Measurements from ENCODE around the gene SENP7.
"Not testable (repeated sequence)": the region's sequence is repeated elsewhere in the genome, so short reads cannot be mapped to it uniquely, and the experiment has no call there.

The SENP7 gene

GRCh38 chr3:101311676-101312075 is 201.3 kb downstream of the SENP7 start:
- H3K27me3 ChIP-seq (ENCODE audit: low read depth, low read length), result no peaks in the 10 kb centered on the region

GRCh38 chr3:101310978-101311375 is 202.0 kb downstream of the SENP7 start:
- no peak overlapping the region for H3K4me2 ChIP-seq (ENCODE audit: low read length)
- TF ChIP-seq CTCF (IDR thresholded peaks at IDR 0.05; ENCODE audit: low read depth, low read length) (no peak), EZH2phosphoT487 (IDR thresholded peaks at IDR 0.05; ENCODE audit: low read depth) (no peak)
- no peaks in the 10 kb centered on the region for H4K20me1 ChIP-seq (ENCODE audit: insufficient read depth, low read length)
- no peaks in the 10 kb centered on the region for H3K36me3 ChIP-seq (replicated peaks; ENCODE audit: low read depth, low read length)
- H3K79me2 ChIP-seq (ENCODE audit: low read length), result no peaks in the 10 kb centered on the region
- peaks cover 14% of the 10 kb centered on the region; the same call in 1 of the 2 replicates for H3K9me3 ChIP-seq (ENCODE audit: insufficient read depth, low read length)
- H3K9ac ChIP-seq (ENCODE audit: low read length), result no peak overlapping the region
- no peak overlapping the region for H2AFZ ChIP-seq (ENCODE audit: low read depth, low read length)
- no peak overlapping the region for H3K27ac ChIP-seq (ENCODE audit: low read length)
- no peaks in the 10 kb centered on the region for H3K4me1 ChIP-seq (ENCODE audit: low read length)
- H3K4me3 ChIP-seq (ENCODE audit: low read length), result no peak overlapping the region
- no peaks in the 10 kb centered on the region for H3K27me3 ChIP-seq (ENCODE audit: low read depth, low read length)

More at GRCh38 chr3:101311676-101312075, 201.3 kb downstream of the SENP7 start:
- Histone ChIP-seq H3K4me1 (ENCODE audit: low read length) (no peaks in the 10 kb centered on the region), H3K9me3 (ENCODE audit: insufficient read depth, low read length) (peaks cover 14% of the 10 kb centered on the region; the same call in 1 of the 2 replicates), H3K4me3 (ENCODE audit: low read length) (no peak overlapping the region), H3K4me2 (ENCODE audit: low read length) (no peak overlapping the region), H3K27ac (ENCODE audit: low read length) (no peak overlapping the region), H3K79me2 (ENCODE audit: low read length) (no peaks in the 10 kb centered on the region), H3K36me3 (replicated peaks; ENCODE audit: low read depth, low read length) (no peaks in the 10 kb centered on the region), H4K20me1 (ENCODE audit: insufficient read depth, low read length) (no peaks in the 10 kb centered on the region), H2AFZ (ENCODE audit: low read depth, low read length) (no peak overlapping the region), H3K9ac (ENCODE audit: low read length) (no peak overlapping the region)
- TF ChIP-seq CTCF (IDR thresholded peaks at IDR 0.05; ENCODE audit: low read depth, low read length) (no peak), EZH2phosphoT487 (IDR thresholded peaks at IDR 0.05; ENCODE audit: low read depth) (no peak)

- H3K4me2 ChIP-seq (ENCODE audit: low read length); H3K27ac ChIP-seq (ENCODE audit: low read length); H3K4me3 ChIP-seq (ENCODE audit: low read length); H3K4me1 ChIP-seq (ENCODE audit: low read length); H3K27me3 ChIP-seq (ENCODE audit: low read depth, low read length); H4K20me1 ChIP-seq (ENCODE audit: insufficient read depth, low read length); H3K36me3 ChIP-seq (replicated peaks; ENCODE audit: low read depth, low read length); H2AFZ ChIP-seq (ENCODE audit: low read depth, low read length); H3K79me2 ChIP-seq (ENCODE audit: low read length); H3K9ac ChIP-seq (ENCODE audit: low read length): not testable (repeated sequence)
- H3K9me3 ChIP-seq (ENCODE audit: insufficient read depth, low read length), result peaks cover 14% of the 10 kb centered on the region; the same call in 1 of the 2 replicates
These were observed 204.8 kb downstream of the SENP7 start for GRCh38 chr3:101308147-101308772.

GRCh38 chr3:101303836-101304235 is 209.2 kb downstream of the SENP7 start:
- Histone ChIP-seq H3K36me3 (replicated peaks; ENCODE audit: low read depth, low read length) (no peaks in the 10 kb centered on the region), H3K79me2 (ENCODE audit: low read length) (no peaks in the 10 kb centered on the region), H2AFZ (ENCODE audit: low read depth, low read length) (no peak overlapping the region), H3K27me3 (ENCODE audit: low read depth, low read length) (no peaks in the 10 kb centered on the region), H3K4me3 (ENCODE audit: low read length) (no peak overlapping the region), H3K9me3 (ENCODE audit: insufficient read depth, low read length) (peaks cover 5% of the 10 kb centered on the region; the same call in 1 of the 2 replicates), H3K4me2 (ENCODE audit: low read length) (no peak overlapping the region), H3K4me1 (ENCODE audit: low read length) (no peaks in the 10 kb centered on the region), H3K27ac (ENCODE audit: low read length) (no peak overlapping the region), H4K20me1 (ENCODE audit: insufficient read depth, low read length) (no peaks in the 10 kb centered on the region), H3K9ac (ENCODE audit: low read length) (no peak overlapping the region)
- TF ChIP-seq EZH2phosphoT487 (IDR thresholded peaks at IDR 0.05; ENCODE audit: low read depth) (no peak), CTCF (IDR thresholded peaks at IDR 0.05; ENCODE audit: low read depth, low read length) (no peak)
